IPS-15b (cell line): ENCODE data around the gene DUS2.
A peak's percentile ranks its signal among the peaks of the same experiment; 100 is the strongest.
"Not testable (repeated sequence)": the region's sequence is repeated elsewhere in the genome, so short reads cannot be mapped to it uniquely, and the experiment has no call there.

Source experiments
- H3K27me3 ChIP-seq: one replicate; pipeline ENCODE4 v1.6.1; 2013; ENCODE audit warnings: low read length; ENCODE audit not compliant: control insufficient read depth, insufficient read depth
- H3K36me3 ChIP-seq: one replicate; pipeline ENCODE4 v1.6.1; 2013; ENCODE audit warnings: low read length; ENCODE audit not compliant: control insufficient read depth, insufficient read depth
- H3K4me1 ChIP-seq: one replicate; pipeline ENCODE4 v1.6.1; 2013; ENCODE audit warnings: mild to moderate bottlenecking, low read length; ENCODE audit not compliant: control insufficient read depth, insufficient read depth
- H3K4me3 ChIP-seq: one replicate; pipeline ENCODE4 v1.5.1; 2013; ENCODE audit warnings: low read depth, low read length
- H3K9ac ChIP-seq: one replicate; pipeline ENCODE4 v1.6.1; 2013; ENCODE audit warnings: low read depth, mild to moderate bottlenecking, low read length
- H3K9me3 ChIP-seq: one replicate; pipeline ENCODE4 v1.6.1; 2013; ENCODE audit warnings: mild to moderate bottlenecking, low read length; ENCODE audit not compliant: control insufficient read depth, insufficient read depth

DUS2 gene

DNA sequence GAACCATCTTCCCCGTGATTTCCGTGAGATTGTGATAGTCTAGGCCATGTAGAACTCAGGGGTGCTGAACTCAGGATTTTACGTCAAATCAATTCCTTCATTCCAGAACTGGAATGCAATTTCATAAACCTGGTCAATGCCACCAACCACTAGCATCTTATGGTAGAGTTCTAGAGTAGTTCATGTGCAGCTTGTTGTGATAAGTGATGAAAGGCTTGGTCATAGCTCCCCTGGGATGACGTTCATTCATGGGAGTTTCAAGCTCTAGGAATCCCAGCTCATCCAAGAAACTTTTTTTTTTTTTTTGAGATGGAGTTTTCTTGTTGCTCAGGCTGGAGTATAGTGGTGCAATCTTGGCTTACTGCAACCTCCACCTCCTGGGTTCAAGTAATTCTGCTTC lies 20.1 kb upstream of the DUS2 start:
- Histone ChIP-seq H3K36me3 (no peaks in the 10 kb centered on the region), H3K9me3 (no peaks in the 10 kb centered on the region), H3K4me1 (no peaks in the 10 kb centered on the region), H3K9ac (no peak overlapping the region), H3K27me3 (no peaks in the 10 kb centered on the region), H3K4me3 (no peak overlapping the region)

DNA sequence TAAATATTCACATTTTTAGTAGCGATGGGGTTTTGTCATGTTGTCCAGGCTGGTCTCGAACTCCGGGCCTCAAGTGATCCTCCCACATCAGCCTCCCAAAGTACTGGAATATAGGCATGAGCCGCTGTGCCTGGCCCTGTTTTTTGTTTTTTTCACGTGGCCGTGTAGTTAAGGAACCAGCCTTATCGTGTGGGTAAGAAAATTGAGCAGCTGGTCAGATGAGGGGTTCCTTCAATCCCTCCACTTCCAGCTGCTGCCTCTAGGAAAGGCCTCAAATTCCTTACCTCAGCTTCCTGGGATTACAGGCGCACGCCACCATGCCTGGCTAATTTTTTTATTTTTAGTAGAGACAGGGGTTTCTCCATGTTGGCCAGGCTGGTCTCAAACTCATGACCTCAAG lies 17.9 kb upstream of the DUS2 start:
- Histone ChIP-seq H3K9ac (no peak overlapping the region), H3K36me3 (no peaks in the 10 kb centered on the region), H3K4me1 (peaks cover 4% of the 10 kb centered on the region), H3K4me3 (no peak overlapping the region), H3K9me3 (no peaks in the 10 kb centered on the region), H3K27me3 (no peaks in the 10 kb centered on the region)

DNA sequence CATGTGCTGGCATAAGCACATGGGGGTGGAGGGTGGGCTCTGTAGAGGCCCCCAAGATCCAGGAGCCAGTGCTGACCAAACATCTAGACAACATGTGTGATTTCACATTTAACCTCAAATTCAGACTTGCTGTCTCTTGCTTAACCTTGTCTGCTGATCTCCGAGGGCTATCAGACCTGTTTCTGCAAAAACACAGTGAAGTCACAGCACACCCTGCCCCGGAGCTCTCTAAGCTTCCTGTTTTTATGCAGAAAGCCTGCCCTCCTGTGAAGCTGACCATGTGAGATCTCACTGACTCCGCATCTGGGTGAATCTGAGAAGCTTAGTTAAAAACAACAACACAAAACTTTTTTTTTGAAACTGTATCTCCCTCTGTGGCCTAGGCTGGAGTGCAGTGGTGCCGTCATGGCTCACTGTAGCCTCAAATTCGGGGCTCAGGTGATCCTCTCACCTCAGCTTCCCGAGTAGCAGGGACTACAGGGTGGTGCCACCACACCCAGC lies 17.2 kb upstream of the DUS2 start:
- Histone ChIP-seq H3K9me3 (no peaks in the 10 kb centered on the region), H3K27me3 (no peaks in the 10 kb centered on the region), H3K9ac (no peak overlapping the region)

DNA sequence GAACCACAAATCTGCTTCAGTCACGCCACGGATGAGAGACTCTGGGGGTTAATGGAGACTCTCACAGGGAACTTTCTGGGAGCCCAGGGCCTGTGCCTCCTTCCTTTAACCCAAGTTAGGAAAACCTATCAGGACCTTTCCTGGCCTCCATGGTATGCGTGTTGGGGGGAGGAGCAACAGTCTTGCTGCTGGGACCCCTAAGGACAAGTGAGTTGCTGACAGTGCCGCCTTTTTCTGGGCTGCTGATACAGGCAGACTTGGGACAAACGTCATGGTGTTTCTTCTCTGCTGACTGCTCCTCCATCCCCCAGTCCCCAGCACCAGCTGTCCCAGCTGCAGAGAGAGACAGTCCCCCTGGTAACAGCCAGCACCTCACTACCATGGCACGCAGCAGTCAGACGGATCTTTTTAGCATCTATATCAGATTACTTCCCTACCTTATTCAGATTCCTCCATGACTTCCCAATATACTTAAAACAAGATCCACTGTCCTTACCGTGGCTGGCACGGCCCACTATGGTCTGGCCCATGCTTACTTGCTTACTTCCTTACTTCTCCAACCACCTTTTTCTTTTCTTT lies 13.8 kb upstream of the DUS2 start:
- no peaks in the 10 kb centered on the region for H3K27me3 ChIP-seq

More for the DNA sequence above, 17.2 kb upstream of the DUS2 start:
- peaks cover 4% of the 10 kb centered on the region for H3K4me1 ChIP-seq
- H3K4me3 ChIP-seq = no peak overlapping the region
- H3K36me3 ChIP-seq = no peaks in the 10 kb centered on the region

DNA sequence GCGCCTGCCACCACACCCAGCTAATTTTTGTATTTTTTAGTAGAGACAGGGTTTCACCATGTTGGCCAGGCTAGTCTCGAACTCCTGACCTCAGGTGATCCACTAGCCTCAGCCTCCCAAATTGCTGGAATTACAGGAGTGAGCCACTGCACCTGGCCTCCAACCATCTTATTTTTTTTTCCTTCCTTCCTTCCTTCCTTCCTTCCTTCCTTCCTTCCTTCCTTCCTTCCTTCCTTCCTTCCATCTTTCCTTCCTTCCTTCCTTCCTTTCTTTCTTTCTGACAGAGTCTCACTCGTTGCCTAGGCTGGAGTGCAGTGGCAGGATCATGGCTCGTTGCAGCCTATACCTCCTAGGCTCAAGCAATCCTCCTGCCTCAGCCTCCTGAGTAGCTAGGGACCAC lies 13.2 kb upstream of the DUS2 start:
- H3K9me3 ChIP-seq, H3K27me3 ChIP-seq, H3K4me1 ChIP-seq, H3K4me3 ChIP-seq, H3K9ac ChIP-seq, H3K36me3 ChIP-seq: not testable (repeated sequence)

More for the DNA sequence above, 13.8 kb upstream of the DUS2 start:
- no peak overlapping the region for H3K4me3 ChIP-seq
- H3K9me3 ChIP-seq = no peaks in the 10 kb centered on the region
- H3K9ac ChIP-seq = no peak overlapping the region
- peaks cover 4% of the 10 kb centered on the region for H3K4me1 ChIP-seq
- H3K36me3 ChIP-seq = no peaks in the 10 kb centered on the region

DNA sequence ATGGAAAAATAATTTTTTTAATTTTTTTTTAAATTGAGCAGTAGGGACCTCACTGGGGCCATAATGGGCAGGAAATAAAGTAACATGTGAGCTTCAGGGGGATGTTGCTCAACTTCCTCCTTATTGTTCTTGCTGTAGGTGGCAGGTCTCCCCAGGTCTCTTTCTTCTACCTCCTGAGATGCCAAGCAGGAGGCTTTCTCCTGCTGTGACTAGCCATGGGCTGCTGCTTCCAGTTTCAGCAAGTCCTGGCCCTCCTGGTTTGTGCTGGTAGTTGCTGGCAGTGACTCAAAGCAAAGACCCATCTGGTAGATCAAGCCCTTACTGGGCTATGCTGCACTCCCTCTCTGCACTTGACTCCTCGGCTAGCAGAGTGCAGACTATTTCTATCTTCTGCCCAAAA lies 9.6 kb upstream of the DUS2 start:
- H3K9me3 ChIP-seq = no peaks in the 10 kb centered on the region
- H3K27me3 ChIP-seq = no peaks in the 10 kb centered on the region
- no peak overlapping the region for H3K4me3 ChIP-seq
- H3K4me1 ChIP-seq = peaks cover 4% of the 10 kb centered on the region
- H3K9ac ChIP-seq = no peak overlapping the region
- H3K36me3 ChIP-seq = no peaks in the 10 kb centered on the region

DNA sequence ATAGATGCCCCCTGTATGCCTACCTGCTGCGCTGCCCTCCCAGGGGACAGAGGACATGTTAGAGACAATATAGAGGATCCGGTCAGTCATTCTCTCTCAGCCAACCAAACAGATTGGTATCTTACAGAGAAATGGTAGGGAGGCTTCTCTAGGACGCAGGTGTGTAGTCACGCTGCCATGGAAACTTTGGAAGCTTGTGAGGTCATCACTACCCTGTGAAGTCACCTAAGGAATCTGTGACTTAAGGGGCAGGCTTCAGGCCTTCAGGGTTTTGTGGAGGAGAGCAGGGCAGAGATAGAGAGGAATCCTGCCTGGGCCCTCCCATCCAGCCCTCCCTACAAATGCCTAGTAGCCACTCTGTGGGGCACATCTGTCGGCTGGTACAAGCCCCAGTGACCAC lies 7.4 kb upstream of the DUS2 start, which contains the start of gene DPEP2NB:
Gene DPEP2NB, minus strand, starts transcription at position 231 of the 400 bp plus-strand sequence. Its CDS starts 141 bp downstream, at position 90.
- no peak within 1 kb of the TSS for H3K4me3 ChIP-seq
- no peaks in the 10 kb centered on the region for H3K27me3 ChIP-seq
- H3K4me1 ChIP-seq = no peaks in the 10 kb centered on the region
- no peaks in the 10 kb centered on the region for H3K9me3 ChIP-seq
- H3K9ac ChIP-seq = no peak within 1 kb of the TSS
- H3K36me3 ChIP-seq = no peaks in the 10 kb centered on the region

DNA sequence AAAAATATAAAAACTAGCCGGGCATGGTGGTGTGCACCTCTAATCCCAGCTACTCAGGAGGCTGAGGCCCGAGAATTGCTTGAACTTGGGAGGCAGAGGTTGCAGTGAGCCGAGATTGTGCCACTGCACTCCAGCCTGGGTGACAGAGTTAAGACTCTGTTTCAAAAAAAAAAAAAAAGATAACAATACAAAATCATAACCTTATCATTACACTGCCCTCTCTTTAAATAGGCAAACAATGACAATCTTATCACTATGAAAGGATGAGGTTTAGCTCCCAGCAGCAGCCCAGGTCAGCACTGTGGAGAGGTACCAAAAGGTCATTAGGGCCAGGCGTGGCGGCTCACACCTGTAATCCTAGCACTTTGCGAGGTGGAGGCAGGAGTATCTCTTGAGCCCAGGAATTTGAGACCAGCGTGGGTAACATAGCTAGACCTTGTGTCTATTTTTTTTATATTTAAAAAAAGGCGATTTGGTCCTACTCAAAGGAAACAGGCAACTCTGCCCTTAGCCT lies 3.9 kb upstream of the DUS2 start:
- Histone ChIP-seq H3K4me1 (peaks cover 3% of the 10 kb centered on the region), H3K9me3 (no peaks in the 10 kb centered on the region), H3K36me3 (no peaks in the 10 kb centered on the region), H3K27me3 (no peaks in the 10 kb centered on the region), H3K9ac (no peak overlapping the region), H3K4me3 (no peak overlapping the region)

DNA sequence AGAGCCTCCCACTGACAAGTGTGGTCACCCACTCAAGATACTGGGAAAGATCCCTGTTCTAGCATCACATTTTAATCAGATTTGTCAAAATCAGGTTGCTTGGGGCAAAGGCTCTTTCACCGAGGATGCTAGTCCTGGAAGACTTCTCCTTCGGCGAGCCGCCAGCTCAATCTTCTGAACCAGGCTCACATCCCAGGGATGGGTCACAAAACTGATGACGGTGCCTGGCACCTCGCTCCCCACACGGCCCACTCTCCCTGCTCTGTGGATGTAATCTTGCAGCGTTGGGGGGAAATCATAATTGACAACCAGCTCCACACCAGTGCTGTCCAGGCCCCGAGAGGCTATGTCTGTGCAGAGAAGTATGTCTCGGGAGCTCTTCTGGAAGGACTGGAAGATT lies 1.6 kb upstream of the DUS2 start:
- Histone ChIP-seq H3K27me3 (no peaks in the 10 kb centered on the region), H3K4me3 (peak overlapping the region; percentile 100), H3K9ac (no peak overlapping the region), H3K4me1 (peaks cover 6% of the 10 kb centered on the region), H3K9me3 (no peaks in the 10 kb centered on the region), H3K36me3 (peaks cover 3% of the 10 kb centered on the region)

DNA sequence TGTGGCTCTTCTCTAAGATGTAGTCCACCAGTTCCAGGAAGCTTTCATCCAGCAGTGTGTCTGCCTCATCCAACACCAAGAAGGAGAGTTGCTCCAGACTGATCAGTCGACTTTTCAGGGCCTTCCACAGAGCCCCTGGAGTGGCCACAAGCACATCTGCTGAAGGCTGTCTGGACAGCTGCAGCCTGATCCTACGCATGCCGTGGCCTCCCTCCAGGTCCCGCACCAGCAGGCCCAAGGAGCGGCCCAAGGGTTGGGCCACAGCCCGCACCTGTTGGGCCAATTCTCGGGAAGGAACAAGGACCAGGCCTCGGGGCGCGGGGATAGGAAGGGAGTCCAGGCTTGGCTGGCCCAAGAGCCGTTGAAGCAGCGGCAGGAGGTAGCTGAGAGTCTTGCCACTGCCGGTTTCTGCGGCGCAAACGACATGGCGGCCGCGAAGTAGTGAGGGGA lies 781 bp upstream of the DUS2 start:
- H3K4me1 ChIP-seq = peaks cover 6% of the 10 kb centered on the region
- H3K9me3 ChIP-seq = no peaks in the 10 kb centered on the region
- peaks cover 3% of the 10 kb centered on the region for H3K36me3 ChIP-seq
- peak overlapping the region; percentile 100 for H3K4me3 ChIP-seq
- H3K9ac ChIP-seq = peak overlapping the region; percentile 96
- H3K27me3 ChIP-seq = no peaks in the 10 kb centered on the region

DNA sequence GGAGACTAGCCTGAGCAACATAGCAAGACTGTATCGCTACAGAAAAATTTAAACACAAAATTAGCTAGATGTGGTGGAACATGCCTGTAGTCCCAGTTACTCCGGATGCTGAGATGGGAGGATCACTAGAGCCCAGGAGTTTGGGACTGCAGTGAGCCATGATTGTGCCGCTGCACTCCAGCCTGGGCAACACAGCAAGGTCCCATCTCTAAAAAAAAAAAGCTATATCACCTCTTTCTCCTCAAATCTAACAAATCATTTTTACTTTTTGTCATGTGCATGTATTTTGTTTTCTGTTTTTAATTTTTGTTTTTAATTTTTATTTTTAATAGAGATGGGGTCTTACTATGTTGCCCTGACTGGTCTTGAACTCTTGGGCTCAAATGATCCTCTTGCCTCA lies 5.9 kb downstream of the DUS2 start:
- peaks cover 3% of the 10 kb centered on the region for H3K36me3 ChIP-seq
- H3K27me3 ChIP-seq = no peaks in the 10 kb centered on the region
- H3K4me1 ChIP-seq = peaks cover 3% of the 10 kb centered on the region
- H3K4me3 ChIP-seq = no peak overlapping the region
- H3K9ac ChIP-seq = no peak overlapping the region
- H3K9me3 ChIP-seq = no peaks in the 10 kb centered on the region

DNA sequence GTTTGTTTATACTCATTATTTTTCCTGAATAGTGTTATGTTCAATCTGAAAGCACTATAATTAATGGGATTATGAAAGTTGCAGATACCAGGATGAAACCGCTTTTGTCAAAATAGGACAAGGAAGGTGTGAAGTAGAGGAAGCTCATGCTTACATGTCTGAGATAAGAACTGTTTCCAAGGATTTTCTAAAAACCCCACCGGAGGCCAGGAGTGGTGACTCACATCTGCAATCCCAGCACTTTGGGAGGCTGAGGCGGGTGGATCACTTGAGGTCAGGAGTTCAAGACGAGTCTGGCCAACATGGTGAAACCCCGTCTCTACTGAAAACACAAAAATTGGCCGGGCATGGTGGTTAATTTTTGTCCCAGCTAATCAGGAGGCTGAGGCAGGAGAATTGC lies 7.0 kb downstream of the DUS2 start:
- not testable (repeated sequence) for H3K9ac ChIP-seq, H3K36me3 ChIP-seq, H3K27me3 ChIP-seq, H3K4me3 ChIP-seq, H3K9me3 ChIP-seq, H3K4me1 ChIP-seq
